ENCODE data around the gene ACTL7B. TPM values are rescaled to one million over a fixed set of nuclear protein-coding genes. Genes with fewer than 3 reads are reported as not detected.

Gene ACTL7B
- total RNA-seq, 1 donor from 2014 or later, result not detected

DNA sequence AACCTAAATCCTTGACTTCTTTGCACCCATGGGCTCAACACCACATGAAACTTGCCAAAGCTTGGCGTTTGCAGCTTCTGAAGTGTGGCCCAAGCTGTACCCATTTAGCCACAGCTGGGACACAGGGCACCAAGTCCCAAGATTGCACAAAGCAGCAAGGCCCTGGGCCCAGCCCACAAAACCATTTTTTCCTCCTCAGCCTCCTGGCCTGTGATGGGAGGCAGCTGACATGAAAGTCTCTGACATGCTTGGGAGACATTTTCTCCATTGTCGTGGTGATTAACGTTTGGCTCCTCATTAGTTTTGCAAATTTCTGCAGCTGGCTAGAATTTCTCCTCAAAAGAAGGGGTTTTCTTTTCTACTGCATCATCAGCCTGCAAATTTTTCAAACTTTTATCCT lies 32.0 kb downstream of the ACTL7B start:
- H3K4me3 ChIP-seq (ENCODE audit: low read depth, low read length), result no peak overlapping the region
- no peak for DNase-seq (ENCODE audit: low read depth)
- TF ChIP-seq, protein P1, sequence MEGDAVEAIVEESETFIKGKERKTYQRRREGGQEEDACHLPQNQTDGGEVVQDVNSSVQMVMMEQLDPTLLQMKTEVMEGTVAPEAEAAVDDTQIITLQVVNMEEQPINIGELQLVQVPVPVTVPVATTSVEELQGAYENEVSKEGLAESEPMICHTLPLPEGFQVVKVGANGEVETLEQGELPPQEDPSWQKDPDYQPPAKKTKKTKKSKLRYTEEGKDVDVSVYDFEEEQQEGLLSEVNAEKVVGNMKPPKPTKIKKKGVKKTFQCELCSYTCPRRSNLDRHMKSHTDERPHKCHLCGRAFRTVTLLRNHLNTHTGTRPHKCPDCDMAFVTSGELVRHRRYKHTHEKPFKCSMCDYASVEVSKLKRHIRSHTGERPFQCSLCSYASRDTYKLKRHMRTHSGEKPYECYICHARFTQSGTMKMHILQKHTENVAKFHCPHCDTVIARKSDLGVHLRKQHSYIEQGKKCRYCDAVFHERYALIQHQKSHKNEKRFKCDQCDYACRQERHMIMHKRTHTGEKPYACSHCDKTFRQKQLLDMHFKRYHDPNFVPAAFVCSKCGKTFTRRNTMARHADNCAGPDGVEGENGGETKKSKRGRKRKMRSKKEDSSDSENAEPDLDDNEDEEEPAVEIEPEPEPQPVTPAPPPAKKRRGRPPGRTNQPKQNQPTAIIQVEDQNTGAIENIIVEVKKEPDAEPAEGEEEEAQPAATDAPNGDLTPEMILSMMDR (conservative IDR thresholded peaks at IDR 0.05; ENCODE audit: low read depth, low read length), result no peak

DNA sequence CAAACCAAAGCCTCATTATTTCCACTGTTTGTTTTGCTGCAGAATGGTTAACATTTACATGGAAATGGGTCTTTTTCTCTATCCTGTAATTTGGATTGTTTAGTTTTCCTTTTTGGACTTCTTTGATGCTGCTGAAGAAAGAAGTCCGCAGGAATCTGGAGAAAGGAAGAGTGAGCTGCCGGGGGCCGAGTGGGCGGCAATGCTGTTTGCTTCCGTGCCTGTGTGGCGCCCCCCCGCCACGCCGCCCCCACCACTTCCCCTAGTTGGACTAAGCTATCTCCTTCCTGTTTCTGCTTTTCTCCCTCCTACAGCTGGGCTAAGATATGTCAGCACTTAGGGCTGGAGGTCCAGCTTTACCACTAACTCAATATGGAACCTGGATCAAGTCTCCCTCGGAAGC lies 39.7 kb downstream of the ACTL7B start:
- TF ChIP-seq, protein P1 (conservative IDR thresholded peaks at IDR 0.05; ENCODE audit: low read depth, low read length), result no peak
- DNase-seq (ENCODE audit: low read depth), result no peak
- no peak overlapping the region for H3K4me3 ChIP-seq (ENCODE audit: low read depth, low read length)

DNA sequence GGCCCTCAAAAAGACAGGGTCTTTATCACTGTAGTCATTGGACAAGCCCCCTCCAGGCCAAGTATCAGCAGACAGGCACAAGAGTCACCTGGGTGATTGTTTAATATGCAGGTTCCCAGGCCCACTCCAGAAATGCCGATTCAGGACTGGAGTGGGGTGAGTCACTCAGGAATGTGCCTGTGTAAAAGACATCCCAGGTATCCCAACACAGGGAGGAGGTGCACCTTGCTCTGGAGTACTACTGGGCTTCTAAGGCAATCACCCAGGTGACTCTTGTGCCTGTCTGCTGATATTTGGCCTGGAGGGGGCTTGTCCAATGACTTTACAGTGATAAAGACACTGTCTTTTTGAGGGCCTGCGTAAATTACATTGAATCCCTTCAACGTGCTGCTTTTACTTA lies 40.6 kb downstream of the ACTL7B start:
- no peak for DNase-seq (ENCODE audit: low read depth)
- no peak overlapping the region for H3K4me3 ChIP-seq (ENCODE audit: low read depth, low read length)
- TF ChIP-seq, protein P1 (conservative IDR thresholded peaks at IDR 0.05; ENCODE audit: low read depth, low read length), result no peak

DNA sequence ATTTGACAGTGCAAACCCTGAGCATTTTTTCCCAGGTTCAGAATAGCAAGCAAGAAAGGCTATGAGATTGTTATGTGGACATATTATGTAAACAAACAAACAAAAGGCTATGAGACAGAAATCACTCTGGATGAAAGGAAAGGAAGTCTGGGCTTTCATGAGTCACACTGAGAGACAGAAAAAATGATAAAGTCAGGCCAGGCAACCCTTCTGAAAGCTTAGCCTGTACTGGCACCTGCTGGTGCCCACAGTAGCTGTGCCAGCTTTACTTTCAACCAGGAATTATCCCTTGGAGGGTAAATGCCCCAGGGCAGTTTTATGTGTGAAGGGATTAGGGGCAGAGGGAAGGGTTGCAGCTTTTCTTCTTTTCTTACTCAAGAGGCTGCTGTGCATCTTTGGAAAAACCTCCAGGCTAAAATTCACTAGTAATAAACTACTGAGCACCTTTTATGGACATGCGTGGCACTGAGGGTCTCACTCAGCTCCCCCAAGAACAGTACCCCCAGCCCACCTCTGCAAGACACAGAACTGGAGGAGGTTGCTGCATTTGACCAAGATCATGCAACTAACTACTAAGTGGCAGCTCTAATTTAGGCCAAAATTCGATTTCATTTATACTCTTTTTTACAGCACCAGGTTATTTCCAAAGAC lies 41.7 kb downstream of the ACTL7B start:
- TF ChIP-seq, protein P1 (conservative IDR thresholded peaks at IDR 0.05; ENCODE audit: low read depth, low read length), result peak; percentile 87
- peak; percentile 32 for DNase-seq (ENCODE audit: low read depth)
- no peak overlapping the region for H3K4me3 ChIP-seq (ENCODE audit: low read depth, low read length)

DNA sequence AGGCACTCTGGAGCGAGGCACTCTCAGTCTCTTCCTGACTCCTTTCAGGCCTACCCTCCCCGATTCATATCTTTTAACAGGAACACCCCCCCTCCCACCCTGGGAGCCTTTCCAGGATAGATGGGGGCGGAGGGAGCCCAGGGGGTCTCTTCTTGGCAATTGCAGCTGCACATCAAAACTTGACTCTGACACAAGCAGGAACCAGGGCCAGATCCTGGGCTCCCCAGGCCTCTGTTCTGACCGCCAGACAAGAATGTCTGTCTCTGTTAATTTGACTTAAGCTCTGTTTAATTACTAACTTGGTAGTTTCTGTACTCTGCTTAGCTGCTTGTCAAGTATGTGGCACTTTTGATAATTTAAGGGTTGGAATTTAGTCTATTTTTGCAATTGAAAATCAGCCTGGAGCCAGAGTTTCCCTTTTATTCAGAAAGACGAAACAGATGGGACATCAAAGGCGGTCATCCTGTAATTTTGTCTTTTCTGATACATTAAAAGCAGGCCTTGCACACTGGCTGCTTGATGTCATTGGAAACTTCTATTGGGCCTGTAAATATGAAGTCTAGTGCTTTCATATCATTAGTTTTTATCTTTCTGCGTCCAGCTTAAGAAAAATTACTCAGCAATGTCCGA lies 43.3 kb downstream of the ACTL7B start:
- no peak for DNase-seq (ENCODE audit: low read depth)
- H3K4me3 ChIP-seq (ENCODE audit: low read depth, low read length), result no peak overlapping the region

DNA sequence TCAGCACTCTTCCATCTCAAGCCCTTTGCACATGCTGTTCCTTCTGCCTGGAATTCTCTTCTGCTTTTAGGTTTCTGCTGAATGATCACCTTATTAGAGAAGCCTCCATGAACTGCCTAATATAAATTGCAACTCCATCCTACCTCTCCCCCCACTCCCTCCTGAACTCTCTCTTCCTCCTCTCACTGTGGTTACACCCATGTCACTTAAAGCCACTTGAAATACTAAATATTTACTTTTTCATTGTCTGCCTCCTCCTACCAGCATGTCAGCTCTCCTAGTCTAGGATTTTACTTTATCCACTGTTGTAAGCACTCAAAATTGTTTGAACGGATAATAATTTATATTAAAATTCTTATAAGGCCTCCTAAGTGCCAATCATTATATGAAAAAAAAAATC lies 43.8 kb downstream of the ACTL7B start:
- no peak overlapping the region for H3K4me3 ChIP-seq (ENCODE audit: low read depth, low read length)
- DNase-seq (ENCODE audit: low read depth), result no peak
- TF ChIP-seq, protein P1 (conservative IDR thresholded peaks at IDR 0.05; ENCODE audit: low read depth, low read length), result no peak

More for the DNA sequence above, 43.3 kb downstream of the ACTL7B start:
- TF ChIP-seq, protein P1 (conservative IDR thresholded peaks at IDR 0.05; ENCODE audit: low read depth, low read length), result no peak

DNA sequence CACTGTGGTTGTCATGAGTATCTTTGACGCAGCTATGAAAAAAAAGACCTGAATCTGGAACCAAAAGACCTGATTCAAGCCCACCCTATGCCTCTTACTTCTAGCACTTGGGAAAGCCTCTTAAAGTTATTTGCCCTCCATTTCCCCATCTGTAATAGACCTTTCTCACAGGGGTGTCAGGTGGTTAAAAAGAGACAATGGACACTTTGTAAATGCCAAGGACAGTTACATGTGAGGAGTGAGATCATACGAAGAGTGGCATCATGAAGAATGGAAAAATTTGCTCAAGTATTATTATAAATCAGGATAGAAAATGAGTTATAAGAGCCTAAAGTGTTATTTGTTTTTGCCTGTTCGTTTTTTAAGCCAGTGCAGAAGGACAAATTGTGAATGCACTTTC lies 46.5 kb downstream of the ACTL7B start:
- no peak for DNase-seq (ENCODE audit: low read depth)
- no peak overlapping the region for H3K4me3 ChIP-seq (ENCODE audit: low read depth, low read length)
- TF ChIP-seq, protein P1 (conservative IDR thresholded peaks at IDR 0.05; ENCODE audit: low read depth, low read length), result no peak

Data from epithelial cell of proximal tubule (primary cell).